H1 (cell line): ENCODE data around the gene SEMA5B. TPM values are rescaled to one million over a fixed set of nuclear protein-coding genes. Genes with fewer than 3 reads are reported as not detected.

ENCODE experiments used
- CTCF ChIA-PET: fragments of 300-600 bp; sonication (Branson Sonifier 250); formaldehyde crosslinking; loops from one replicate; lab custom pipeline; 2021; ENCODE audit not compliant: partially characterized antibody; lab: Charles Lee
- POLR2A ChIA-PET: fragments of 300-600 bp; sonication (Branson Sonifier 250); formaldehyde crosslinking; loops from one replicate; lab custom pipeline; 2021; ENCODE audit warnings: inconsistent platforms; ENCODE audit not compliant: partially characterized antibody; lab: Charles Lee
- DNase-seq, 2 experiments: peaks; one replicate each; pipeline versions ENCODE4 v3.0.0 to v3.0.0-alpha.2; 2010 to 2022; ENCODE audit warnings: low spot score in 2 of 2, low read depth in 1 of 2, mixed read lengths in 1 of 2
- FAIRE-seq: peaks from 2 replicates; lab custom pipeline; 2011; peaks lifted over from hg19 to GRCh38; lab: Jason Lieb, UNC
- H2AFZ ChIP-seq: 2 replicates; pipeline ENCODE4 v1.8.1; 2012; ENCODE audit warnings: low read length, inconsistent platforms
- H2AK5ac ChIP-seq: 2 replicates; pipeline ENCODE4 v1.6.1; 2013; ENCODE audit warnings: low read depth, low read length
- H2BK120ac ChIP-seq: replicated peaks from 2 replicates; pipeline ENCODE3; 2013; ENCODE audit warnings: low read depth, low read length, inconsistent platforms
- H2BK12ac ChIP-seq: 2 replicates; pipeline ENCODE4 v1.6.1; 2013; ENCODE audit warnings: low read depth, low read length
- H2BK15ac ChIP-seq: 2 replicates; pipeline ENCODE4 v1.6.1; 2013; ENCODE audit warnings: low read length
- H2BK20ac ChIP-seq: 2 replicates; pipeline ENCODE4 v1.6.1; 2013; ENCODE audit warnings: low read length
- H2BK5ac ChIP-seq: 2 replicates; pipeline ENCODE4 v1.6.1; 2013; ENCODE audit warnings: low read depth, low read length
- H3K14ac ChIP-seq: 2 replicates; pipeline ENCODE4 v1.6.1; 2013; ENCODE audit warnings: inconsistent platforms; ENCODE audit not compliant: insufficient read length
- H3K18ac ChIP-seq: 2 replicates; pipeline ENCODE4 v1.6.1; 2013; ENCODE audit warnings: low read length; ENCODE audit errors: extremely low read depth
- H3K23ac ChIP-seq: 2 replicates; pipeline ENCODE4 v1.6.1; 2013; ENCODE audit warnings: inconsistent platforms; ENCODE audit not compliant: insufficient read length
- H3K23me2 ChIP-seq: 2 replicates; pipeline ENCODE4 v1.6.1; 2013; ENCODE audit warnings: low read depth, low read length
- H3K27ac ChIP-seq: 2 replicates; pipeline ENCODE4 v1.6.1; 2011; ENCODE audit warnings: low read depth, low read length, inconsistent platforms
- H3K27me3 ChIP-seq, 4 experiments: replicated peaks in 1 of 4; 1 replicate in 1 of 4; 2 replicates in 3 of 4; pipeline versions ENCODE4 v1.6.1 to v1.8.1; 2011 to 2013; ENCODE audit warnings: low read length in 3 of 4, mild to moderate bottlenecking in 3 of 4, inconsistent platforms in 2 of 4, mixed read lengths in 2 of 4, moderate library complexity in 1 of 4; ENCODE audit not compliant: control insufficient read depth in 3 of 4, insufficient read depth in 3 of 4; ENCODE audit errors: extremely low read depth in 1 of 4
- H3K36me3 ChIP-seq, 4 experiments: 2 replicates each; pipeline versions ENCODE4 v1.6.1 to v1.8.1; 2011 to 2013; ENCODE audit warnings: mild to moderate bottlenecking in 4 of 4, low read length in 3 of 4, moderate library complexity in 2 of 4, control low read depth in 1 of 4, inconsistent platforms in 1 of 4; ENCODE audit not compliant: insufficient read depth in 4 of 4, control insufficient read depth in 2 of 4
- H3K4ac ChIP-seq: replicated peaks from 2 replicates; pipeline ENCODE3; 2013; ENCODE audit warnings: low read length, low read depth, mixed read lengths, inconsistent platforms; ENCODE audit not compliant: insufficient read length
- H3K4me1 ChIP-seq, 4 experiments: replicated peaks in 1 of 4; 1 replicate in 1 of 4; 2 replicates in 3 of 4; pipeline versions ENCODE4 v1.6.1 to v1.8.1; 2011 to 2013; ENCODE audit warnings: low read length in 3 of 4, inconsistent platforms in 2 of 4, mixed read lengths in 1 of 4; ENCODE audit not compliant: insufficient read depth in 4 of 4, control insufficient read depth in 3 of 4
- H3K4me2 ChIP-seq, 2 experiments: 2 replicates each; pipeline versions ENCODE4 v1.6.1 to v1.8.1; 2011 to 2013; ENCODE audit warnings: low read depth in 2 of 2, low read length in 2 of 2, control low read depth in 1 of 2, inconsistent platforms in 1 of 2, mild to moderate bottlenecking in 1 of 2; ENCODE audit not compliant: insufficient read depth in 1 of 2
- H3K4me3 ChIP-seq, 4 experiments: fragments of 200-600, 300-600 bp in 1 of 4; sonication (generic), shearing (Covaris generic), sonication (Bioruptor Twin) in 1 of 4; 2 replicates each; pipeline versions ENCODE4 v1.5.1 to v1.8.1; 2011 to 2016; ENCODE audit warnings: low read length in 4 of 4, low read depth in 3 of 4, control low read depth in 2 of 4, inconsistent platforms in 2 of 4, mild to moderate bottlenecking in 2 of 4, mixed read lengths in 1 of 4, moderate library complexity in 1 of 4; ENCODE audit not compliant: insufficient read depth in 2 of 4; ENCODE audit errors: extremely low read depth in 1 of 4
- H3K56ac ChIP-seq: replicated peaks from 2 replicates; pipeline ENCODE3; 2013; ENCODE audit warnings: low read depth, mild to moderate bottlenecking, mixed read lengths, low read length, inconsistent platforms; ENCODE audit not compliant: insufficient read length
- H3K79me1 ChIP-seq: 2 replicates; pipeline ENCODE4 v1.6.1; 2013; ENCODE audit warnings: low read depth, low read length, control low read depth
- H3K79me2 ChIP-seq, 2 experiments: 2 replicates each; pipeline versions ENCODE4 v1.6.1 to v1.8.1; 2012 to 2013; ENCODE audit warnings: low read length in 2 of 2, mild to moderate bottlenecking in 2 of 2, inconsistent platforms in 1 of 2; ENCODE audit not compliant: insufficient read depth in 2 of 2, control insufficient read depth in 1 of 2
- H3K9ac ChIP-seq, 4 experiments: replicated peaks in 1 of 4; 1 replicate in 1 of 4; 2 replicates in 3 of 4; pipeline versions ENCODE4 v1.6.1 to v1.8.1; 2011 to 2013; ENCODE audit warnings: low read depth in 3 of 4, low read length in 3 of 4, control low read depth in 2 of 4, mild to moderate bottlenecking in 2 of 4, moderate library complexity in 2 of 4, inconsistent platforms in 1 of 4; ENCODE audit errors: extremely low read depth in 1 of 4
- H3K9me3 ChIP-seq, 2 experiments: 2 replicates each; pipeline versions ENCODE4 v1.6.1 to v1.8.1; 2012 to 2013; ENCODE audit warnings: mild to moderate bottlenecking in 2 of 2, moderate library complexity in 2 of 2, control low read depth in 1 of 2, inconsistent platforms in 1 of 2, low read depth in 1 of 2, low read length in 1 of 2, mixed read lengths in 1 of 2; ENCODE audit not compliant: insufficient read depth in 2 of 2
- H4K20me1 ChIP-seq, 2 experiments: replicated peaks in 1 of 2; 2 replicates each; pipeline versions ENCODE3 to v1.8.1; 2011 to 2013; ENCODE audit warnings: inconsistent platforms in 2 of 2, low read length in 2 of 2, mild to moderate bottlenecking in 1 of 2; ENCODE audit not compliant: insufficient read depth in 2 of 2, control insufficient read depth in 1 of 2
- H4K5ac ChIP-seq: 2 replicates; pipeline ENCODE4 v1.6.1; 2013; ENCODE audit warnings: low read length, low read depth, mixed read lengths, inconsistent platforms; ENCODE audit not compliant: insufficient read length
- H4K8ac ChIP-seq: 2 replicates; pipeline ENCODE4 v1.8.0; 2013; ENCODE audit warnings: mild to moderate bottlenecking, moderate library complexity, low read length, inconsistent platforms; ENCODE audit not compliant: insufficient read depth; ENCODE audit errors: extremely low read depth
- H4K91ac ChIP-seq: replicated peaks from 2 replicates; pipeline ENCODE3; 2013; ENCODE audit warnings: low read length, mixed read lengths, inconsistent platforms; ENCODE audit not compliant: insufficient read length
- CEBPB ChIP-seq: IDR thresholded peaks from 2 replicates; pipeline ENCODE4 v1.6.1; 2012; ENCODE audit warnings: low read depth, low read length
- RBBP5 ChIP-seq: IDR thresholded peaks from 2 replicates; pipeline ENCODE4 v1.7.1; 2012; ENCODE audit warnings: low read depth, mild to moderate bottlenecking, inconsistent platforms, low read length, moderate library complexity, borderline replicate concordance
- WGBS, 2 experiments: shearing (Covaris generic) in 1 of 2; methylation state at CpG; one replicate each; pipeline versions ENCODE4 v1.1.6 to v1.1.7; 2013 to 2015; ENCODE audit warnings: low lambda C conversion rate in 2 of 2, mixed read lengths in 2 of 2, inconsistent platforms in 1 of 2, low coverage in 1 of 2, missing lambda C conversion rate in 1 of 2; ENCODE audit not compliant: insufficient replicate concordance in 2 of 2, insufficient coverage in 1 of 2, insufficient read length in 1 of 2; ENCODE audit errors: extremely low coverage in 1 of 2, missing lambda C conversion rate in 1 of 2; 5-methylcytosine and 5-hydroxymethylcytosine counted together
- polyA plus RNA-seq, 7 experiments: library from polyadenylated mRNA; depleted of rRNA in 3 of 7; stranded (reverse) in 5 of 7; unstranded in 2 of 7; fragments of >200 nt in 5 of 7; fragments of 200-250 nt in 2 of 7; gene quantifications; 1 replicate in 5 of 7; 2 replicates in 1 of 7; 4 replicates in 1 of 7; pipeline versions ENCODE4 v1.2.1 to v1.2.3, GENCODE V29; 2011 to 2013; ENCODE audit warnings: missing spikeins in 2 of 7, mixed read lengths in 2 of 7
- total RNA-seq: library from RNA; stranded (reverse); fragmentation: NEBNext Ultra II Directional; extraction: Animal tissue kit (Norgen Biotek cat#: 25700); gene quantifications from 2 replicates; pipeline ENCODE4 v1.2.1, GENCODE V29; 2021

The SEMA5B gene
- total and polyA plus RNA-seq, 2 of the 8 experiments (the other 6 are each of a cell fraction or from before 2014, with no cell fraction given), result 13.1 to 22.4 TPM

DNA sequence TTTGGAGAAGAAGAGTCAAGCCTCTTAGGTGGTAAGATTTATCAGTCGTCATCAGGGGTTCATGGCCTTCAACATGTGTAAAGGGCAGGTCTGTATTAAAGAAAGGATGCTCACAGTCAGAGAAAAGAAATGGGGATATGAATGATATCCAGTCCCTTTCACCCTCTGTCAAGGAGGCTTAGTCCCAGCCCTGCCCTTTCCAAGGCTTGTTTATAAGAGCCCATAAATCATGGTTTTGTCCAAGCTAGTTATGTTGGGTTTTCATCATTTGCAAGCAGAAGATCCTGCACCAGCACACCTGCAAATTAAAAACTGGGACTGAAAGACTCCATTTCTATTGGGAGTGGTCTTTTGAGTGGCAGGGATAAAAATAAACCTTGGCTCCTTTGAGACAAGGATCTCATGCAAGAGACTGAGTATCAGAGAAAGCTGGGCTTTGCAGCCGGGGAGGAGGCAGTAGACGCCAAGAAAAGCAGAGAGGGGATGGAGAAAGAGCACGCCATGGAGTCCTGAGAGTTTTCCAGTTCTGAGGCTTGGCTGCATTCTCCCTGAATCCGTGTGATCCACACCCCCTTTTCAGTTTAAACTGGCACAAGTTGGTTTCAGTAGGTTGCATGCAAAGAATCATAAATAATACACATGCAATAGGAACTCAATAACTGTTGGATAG is 26.7 kb upstream of the SEMA5B start:
- H2BK12ac ChIP-seq, result no peak overlapping the region
- no peak overlapping the region for H3K4me3 ChIP-seq
- H3K18ac ChIP-seq, result no peak overlapping the region
- no peaks in the 10 kb centered on the region for H3K79me1 ChIP-seq
- no peak for DNase-seq
- H3K4me2 ChIP-seq, result no peak overlapping the region
- no peak overlapping the region for H2BK15ac ChIP-seq
- no peak overlapping the region for H3K4ac ChIP-seq
- no peaks in the 10 kb centered on the region for H3K79me2 ChIP-seq
- H3K9ac ChIP-seq, result no peak overlapping the region
- no peak overlapping the region for H3K56ac ChIP-seq
- H2BK20ac ChIP-seq, result no peak overlapping the region
- H2BK5ac ChIP-seq, result no peak overlapping the region
- TF ChIP-seq CEBPB (no peak), RBBP5 (no peak)
- H3K36me3 ChIP-seq, result no peaks in the 10 kb centered on the region
- CTCF ChIA-PET, result interaction anchor here (1.1 kb wide), 1 partner anchor 26 kb away, joined by 3 read pairs; no protein-coding TSS in a partner anchor
- H3K27me3 ChIP-seq, result no peaks in the 10 kb centered on the region
- no peak overlapping the region for H3K27ac ChIP-seq
- no peak overlapping the region for H2BK120ac ChIP-seq
- FAIRE-seq, result no peak
- POLR2A ChIA-PET, result no interaction called here
- WGBS, 2 experiments, result 78% methylated on average over 5 of the region's 5 CpGs; no CpG with 5 or more reads in 1 of the 2 experiments
- no peak overlapping the region for H4K8ac ChIP-seq
- H2AFZ ChIP-seq, result no peak overlapping the region
- no peaks in the 10 kb centered on the region for H3K23me2 ChIP-seq
- H2AK5ac ChIP-seq, result no peak overlapping the region
- H3K9me3 ChIP-seq, result no peaks in the 10 kb centered on the region
- H4K91ac ChIP-seq, result no peak overlapping the region
- H4K20me1 ChIP-seq, result no peaks in the 10 kb centered on the region
- no peak overlapping the region for H3K23ac ChIP-seq
- H3K4me1 ChIP-seq, result no peaks in the 10 kb centered on the region; a peak in 3 of 7 replicates
- no peak overlapping the region for H4K5ac ChIP-seq
- H3K14ac ChIP-seq, result no peak overlapping the region
